Ectodermal cell (in vitro differentiated cells): Measurements from ENCODE around the gene EGFR.

Source experiments
- H3K27ac ChIP-seq: 2 replicates; pipeline ENCODE4 v1.7.0; 2013; ENCODE audit warnings: mild to moderate bottlenecking, low read depth, low read length; ENCODE audit not compliant: insufficient read depth, poor library complexity, severe bottlenecking
- H3K27me3 ChIP-seq: 2 replicates; pipeline ENCODE4 v1.7.0; 2013; ENCODE audit warnings: mild to moderate bottlenecking, low read length; ENCODE audit not compliant: insufficient read depth, control insufficient read depth, poor library complexity, severe bottlenecking
- H3K36me3 ChIP-seq: one replicate; pipeline ENCODE4 v1.7.0; 2013; ENCODE audit warnings: low read length; ENCODE audit not compliant: control insufficient read depth, insufficient read depth
- H3K4me1 ChIP-seq: one replicate; pipeline ENCODE4 v1.7.0; 2013; ENCODE audit warnings: low read length; ENCODE audit not compliant: control insufficient read depth, insufficient read depth
- H3K4me3 ChIP-seq: 2 replicates; pipeline ENCODE4 v1.7.0; 2013; ENCODE audit warnings: low read depth, low read length, control low read depth; ENCODE audit not compliant: insufficient read depth
- H3K9me3 ChIP-seq: 2 replicates; pipeline ENCODE4 v1.7.0; 2013; ENCODE audit warnings: mild to moderate bottlenecking, low read length, moderate library complexity; ENCODE audit not compliant: control insufficient read depth
- WGBS, 2 experiments: methylation state at CpG; one replicate each; pipeline ENCODE4 v1.1.7; 2013; ENCODE audit warnings: missing lambda C conversion rate in 2 of 2; 5-methylcytosine and 5-hydroxymethylcytosine counted together

EGFR gene

DNA sequence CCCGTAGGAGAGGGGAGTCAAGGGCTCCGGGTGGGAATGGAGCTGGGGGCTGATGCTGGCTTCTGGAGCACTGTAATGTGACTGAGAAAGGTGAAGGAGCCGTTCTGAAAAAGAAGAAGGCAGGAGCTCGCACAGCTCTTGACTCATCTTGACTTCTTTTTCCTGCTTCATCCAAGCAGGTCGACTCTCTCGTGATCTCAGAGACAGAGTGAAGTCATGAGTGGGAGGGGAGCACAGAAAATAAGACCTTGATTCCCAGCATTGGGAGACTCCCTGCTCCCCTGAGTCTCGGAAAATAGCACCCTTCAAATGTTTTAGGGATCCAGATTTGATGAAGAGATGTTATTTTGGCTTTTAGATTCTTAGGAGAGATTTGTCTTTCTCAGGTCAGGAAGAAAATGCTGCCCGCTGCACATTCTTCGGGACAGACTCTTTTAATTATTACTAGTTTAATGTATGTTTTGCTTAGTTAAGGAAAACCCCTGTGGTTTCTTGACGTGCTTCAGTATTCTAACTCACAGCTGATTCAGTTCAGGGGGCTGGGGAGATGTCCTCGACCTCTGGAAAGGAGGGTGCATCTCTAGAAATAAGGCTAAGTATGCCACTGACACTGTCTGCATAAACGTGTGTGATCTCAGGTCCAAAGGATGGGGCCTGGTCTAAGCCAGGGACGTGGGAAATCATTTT, 34.1 kb downstream of the EGFR start:
- H3K4me3 ChIP-seq: no peak overlapping the region
- no peaks in the 10 kb centered on the region for H3K4me1 ChIP-seq
- no peak overlapping the region for H3K27ac ChIP-seq
- no peaks in the 10 kb centered on the region for H3K27me3 ChIP-seq
- no peaks in the 10 kb centered on the region for H3K36me3 ChIP-seq
- 93 to 94% methylated on average over 13 of the region's 13 CpGs for WGBS, 2 experiments
- no peaks in the 10 kb centered on the region for H3K9me3 ChIP-seq

DNA sequence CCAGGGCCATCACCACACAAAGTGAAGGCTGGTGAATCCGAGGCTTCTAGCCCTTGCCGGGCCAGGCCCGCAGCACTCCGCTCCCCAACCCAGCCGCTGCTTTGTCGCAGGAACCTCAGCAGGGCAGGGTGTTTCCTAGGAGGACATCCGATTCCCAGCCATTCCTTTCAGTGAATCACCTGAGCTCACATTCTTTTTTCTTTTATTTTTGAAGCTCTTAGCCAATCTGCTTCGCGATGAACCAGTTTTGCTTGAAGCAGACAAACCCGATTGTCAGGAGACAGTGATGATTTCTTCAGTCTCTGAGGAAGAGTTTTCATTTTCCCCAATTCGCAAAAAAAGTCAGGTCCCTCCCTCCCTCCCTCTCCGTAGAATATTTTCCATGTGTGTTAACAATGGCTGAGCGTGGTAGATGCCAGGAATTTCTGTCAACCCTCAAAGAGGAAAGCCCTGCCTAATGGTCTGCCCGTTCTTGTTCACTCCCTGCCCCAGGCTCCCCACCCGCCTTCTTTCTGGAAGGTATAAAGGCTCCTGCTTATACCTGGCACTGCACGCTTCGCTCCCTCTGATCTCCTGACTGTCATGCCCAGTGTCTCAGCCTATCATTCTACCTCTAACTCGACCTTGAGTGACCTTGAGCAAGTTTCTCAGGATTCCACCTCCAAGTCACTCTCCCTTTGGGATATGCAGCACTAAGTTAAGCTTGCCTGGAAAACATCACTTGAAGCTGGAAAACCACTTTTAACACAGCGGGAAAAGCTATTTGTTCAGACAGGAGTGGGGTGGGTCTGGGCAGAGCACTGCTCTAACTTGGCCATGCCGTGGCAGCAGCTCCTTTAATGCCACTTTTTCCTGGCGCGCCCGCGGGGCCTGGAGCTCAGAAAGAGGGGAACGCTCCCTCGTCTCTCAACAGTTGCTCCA, 35.1 kb downstream of the EGFR start:
- no peaks in the 10 kb centered on the region for H3K4me1 ChIP-seq
- H3K4me3 ChIP-seq: no peak overlapping the region
- H3K27ac ChIP-seq: no peak overlapping the region
- 92 to 93% methylated on average over 26 of the region's 26 CpGs for WGBS, 2 experiments
- no peaks in the 10 kb centered on the region for H3K27me3 ChIP-seq
- H3K36me3 ChIP-seq: no peaks in the 10 kb centered on the region
- no peaks in the 10 kb centered on the region for H3K9me3 ChIP-seq

DNA sequence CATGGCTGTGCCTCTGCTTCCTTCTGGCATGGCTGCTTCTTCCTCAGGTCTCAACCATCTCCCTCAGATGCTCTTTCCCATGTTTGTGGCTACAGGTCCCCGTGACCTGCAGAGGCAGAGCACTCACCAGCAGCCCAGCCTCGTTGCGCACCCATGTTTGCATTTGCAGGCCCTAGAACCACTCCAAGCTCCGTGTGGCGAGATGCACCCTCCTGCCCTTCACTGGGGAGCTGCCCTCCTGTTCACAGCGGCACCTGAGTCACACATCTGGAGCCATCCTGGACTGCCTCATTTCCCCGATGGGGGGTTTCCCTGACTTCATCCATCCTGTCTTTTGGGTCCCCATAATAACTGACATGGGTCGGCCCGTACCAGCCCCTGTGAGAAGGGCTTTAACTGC, 35.9 kb downstream of the EGFR start:
- Histone ChIP-seq H3K9me3 (no peaks in the 10 kb centered on the region), H3K4me1 (no peaks in the 10 kb centered on the region), H3K36me3 (no peaks in the 10 kb centered on the region), H3K27ac (no peak overlapping the region), H3K4me3 (no peak overlapping the region), H3K27me3 (no peaks in the 10 kb centered on the region)
- 92 to 93% methylated on average over 9 of the region's 9 CpGs for WGBS, 2 experiments

DNA sequence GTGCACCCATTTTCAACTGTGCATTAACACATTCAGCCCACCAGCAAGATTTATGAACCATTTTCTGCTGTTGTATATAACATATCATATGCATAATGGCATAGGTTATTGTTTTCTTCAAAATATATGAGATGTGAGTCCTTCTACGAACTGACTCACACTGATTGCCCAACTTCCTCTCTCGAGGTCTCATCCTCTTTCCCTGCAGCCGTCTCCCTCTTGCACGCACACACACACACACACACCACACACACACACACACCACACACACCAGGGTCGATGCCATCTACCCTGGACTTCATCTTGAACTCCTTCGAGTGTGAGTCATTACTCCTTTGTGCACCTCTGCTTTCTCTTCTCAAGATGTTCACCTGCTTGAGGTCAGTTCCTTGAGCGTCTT, 36.7 kb downstream of the EGFR start:
- no peak overlapping the region for H3K27ac ChIP-seq
- no peak overlapping the region for H3K4me3 ChIP-seq
- H3K4me1 ChIP-seq: no peaks in the 10 kb centered on the region
- H3K27me3 ChIP-seq: no peaks in the 10 kb centered on the region
- WGBS, 2 experiments: 86 to 95% methylated on average over 7 of the region's 7 CpGs
- no peaks in the 10 kb centered on the region for H3K9me3 ChIP-seq
- H3K36me3 ChIP-seq: no peaks in the 10 kb centered on the region

GRCh38 chr7:55056068-55056467, 37.3 kb downstream of the EGFR start:
- Histone ChIP-seq H3K9me3 (no peaks in the 10 kb centered on the region), H3K4me1 (no peaks in the 10 kb centered on the region), H3K4me3 (no peak overlapping the region), H3K27ac (no peak overlapping the region), H3K27me3 (no peaks in the 10 kb centered on the region), H3K36me3 (no peaks in the 10 kb centered on the region)
- 89 to 93% methylated on average over 1 of the region's 1 CpG for WGBS, 2 experiments

DNA sequence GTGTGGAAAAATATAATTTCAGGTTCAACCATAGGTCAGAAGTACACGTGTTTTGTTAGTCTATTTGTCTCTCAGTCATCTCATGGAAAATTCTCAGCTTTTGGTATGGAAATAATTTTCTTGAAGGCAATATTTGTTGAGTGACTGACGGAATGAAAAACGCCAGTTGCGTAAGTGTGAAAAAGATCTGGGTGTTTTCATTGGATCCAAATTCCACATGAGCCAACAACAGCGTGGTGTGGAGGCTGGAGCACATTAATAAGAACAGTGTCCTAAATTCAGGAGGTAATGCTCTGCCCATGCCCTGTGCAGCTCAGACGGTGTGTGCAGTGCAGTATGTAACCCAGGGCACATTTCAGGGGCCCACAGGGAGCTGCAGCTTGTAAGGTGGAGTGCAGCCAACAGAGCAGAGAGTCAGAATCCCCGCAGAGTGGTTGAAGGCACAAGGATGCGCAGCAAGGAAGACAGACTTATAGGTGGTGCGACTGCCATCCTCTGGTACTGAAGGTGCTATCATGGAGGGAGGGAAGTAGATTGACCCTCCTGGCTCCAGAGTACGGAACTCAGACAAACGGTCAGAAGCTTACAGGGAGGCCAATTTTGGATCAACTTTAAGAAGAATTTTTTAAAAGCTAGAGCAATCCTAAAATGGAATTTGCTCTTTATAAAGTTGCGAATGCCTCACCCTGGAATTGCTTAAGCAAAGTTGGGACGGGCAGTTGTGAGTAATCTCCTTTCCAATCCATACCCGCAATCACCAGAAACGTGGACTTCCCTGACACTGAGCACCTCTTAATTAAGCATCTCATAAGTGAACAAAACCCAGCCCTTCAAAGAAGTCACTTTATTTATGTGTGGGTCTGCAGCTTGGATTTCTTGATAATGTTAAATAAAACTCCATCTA, 38.0 kb downstream of the EGFR start:
- Histone ChIP-seq H3K4me1 (no peaks in the 10 kb centered on the region), H3K36me3 (no peaks in the 10 kb centered on the region), H3K9me3 (no peaks in the 10 kb centered on the region), H3K27me3 (no peaks in the 10 kb centered on the region), H3K27ac (no peak overlapping the region), H3K4me3 (no peak overlapping the region)
- 95 to 97% methylated on average over 15 of the region's 15 CpGs for WGBS, 2 experiments

- H3K27ac ChIP-seq: no peak overlapping the region
- no peaks in the 10 kb centered on the region for H3K27me3 ChIP-seq
- no peaks in the 10 kb centered on the region for H3K4me1 ChIP-seq
- no peaks in the 10 kb centered on the region for H3K9me3 ChIP-seq
- H3K36me3 ChIP-seq: no peaks in the 10 kb centered on the region
- no peak overlapping the region for H3K4me3 ChIP-seq
- 96 to 97% methylated on average over 10 of the region's 10 CpGs for WGBS, 2 experiments
These were observed 39.5 kb downstream of the EGFR start for GRCh38 chr7:55058314-55058713.

DNA sequence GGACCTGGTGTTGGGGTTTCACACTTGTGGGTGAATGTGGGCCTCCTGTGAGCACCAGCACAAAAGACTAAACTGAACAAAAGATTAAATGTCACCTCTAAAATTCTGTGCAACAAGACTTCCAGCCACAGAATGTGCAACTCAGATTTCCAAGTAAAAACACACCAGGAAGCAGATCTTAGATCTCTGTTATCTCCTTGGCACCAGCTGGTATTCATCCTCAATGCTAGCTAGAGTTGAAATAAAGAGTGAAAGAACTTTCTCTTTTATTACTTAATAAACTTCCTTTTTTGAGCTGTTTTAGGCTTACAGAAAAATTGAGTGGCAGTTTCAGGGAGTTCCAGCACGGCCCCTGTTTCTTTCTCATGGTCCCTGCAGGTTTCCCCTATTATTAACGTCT, 40.2 kb downstream of the EGFR start:
- WGBS, 2 experiments: 93 to 94% methylated on average over 2 of the region's 2 CpGs
- H3K9me3 ChIP-seq: no peaks in the 10 kb centered on the region
- no peak overlapping the region for H3K27ac ChIP-seq
- H3K4me1 ChIP-seq: no peaks in the 10 kb centered on the region
- H3K27me3 ChIP-seq: no peaks in the 10 kb centered on the region
- no peaks in the 10 kb centered on the region for H3K36me3 ChIP-seq
- H3K4me3 ChIP-seq: no peak overlapping the region

- Histone ChIP-seq H3K4me3 (no peak overlapping the region), H3K27ac (no peak overlapping the region), H3K4me1 (peaks cover 2% of the 10 kb centered on the region), H3K27me3 (no peaks in the 10 kb centered on the region), H3K9me3 (no peaks in the 10 kb centered on the region), H3K36me3 (no peaks in the 10 kb centered on the region)
- 100% methylated on average over 2 of the region's 2 CpGs; no CpG with 5 or more reads in 1 of the 2 experiments for WGBS, 2 experiments
These were observed 41.3 kb downstream of the EGFR start for GRCh38 chr7:55060085-55060484.

DNA sequence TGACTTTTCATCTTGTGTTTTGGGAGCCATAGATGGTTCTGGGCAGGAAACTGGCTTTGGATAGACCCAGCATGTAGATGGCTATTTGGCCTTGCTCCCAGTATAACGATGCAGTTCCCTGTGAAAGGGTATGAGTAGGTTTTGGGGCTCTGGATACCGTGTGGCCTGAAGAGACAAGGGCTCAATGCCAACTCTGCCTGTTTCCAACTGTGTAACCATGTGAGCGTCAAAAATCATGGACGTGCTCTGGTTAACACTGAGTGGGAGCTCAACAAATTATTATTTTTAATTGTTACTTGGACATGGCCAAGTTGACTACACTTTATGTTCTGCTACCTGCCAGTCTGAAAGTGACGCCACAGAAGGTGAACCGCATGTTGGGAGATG, 41.8 kb downstream of the EGFR start:
- H3K27ac ChIP-seq: no peak overlapping the region
- peaks cover 8% of the 10 kb centered on the region for H3K4me1 ChIP-seq
- H3K36me3 ChIP-seq: no peaks in the 10 kb centered on the region
- H3K9me3 ChIP-seq: no peaks in the 10 kb centered on the region
- H3K27me3 ChIP-seq: no peaks in the 10 kb centered on the region
- WGBS, 2 experiments: 96% methylated on average over 6 of the region's 6 CpGs
- H3K4me3 ChIP-seq: no peak overlapping the region
